ACC112 (cell line): Measurements from ENCODE around the gene MYD88.
A peak's percentile ranks its signal among the peaks of the same experiment; 100 is the strongest.

Source experiments
- H2AFZ ChIP-seq: fragments of 200-600 bp; sonication (generic); one replicate; pipeline ENCODE4 v1.6.0; 2017; ENCODE audit warnings: antibody characterized with exemption, low read length; ENCODE audit not compliant: unreplicated experiment
- H3K27ac ChIP-seq: fragments of 200-600 bp; sonication (generic); 2 replicates; pipeline ENCODE4 v1.5.1; 2014; ENCODE audit warnings: low read depth, mild to moderate bottlenecking, antibody characterized with exemption, low read length, moderate library complexity
- H3K27me3 ChIP-seq: fragments of 200-600 bp; sonication (generic); 2 replicates; pipeline ENCODE4 v1.6.1; 2014; ENCODE audit warnings: mild to moderate bottlenecking, antibody characterized with exemption, low read length, moderate library complexity, mixed read lengths; ENCODE audit not compliant: insufficient read depth
- H3K36me3 ChIP-seq: fragments of 200-600 bp; sonication (generic); 2 replicates; pipeline ENCODE4 v1.6.1; 2016; ENCODE audit warnings: mild to moderate bottlenecking, antibody characterized with exemption, low read length, moderate library complexity, mixed read lengths; ENCODE audit not compliant: insufficient read depth
- H3K4me1 ChIP-seq: fragments of 200-600 bp; sonication (generic); one replicate; pipeline ENCODE4 v1.6.1; 2016; ENCODE audit warnings: low read length, mixed read lengths; ENCODE audit not compliant: insufficient read depth, unreplicated experiment, control insufficient read depth
- H3K4me3 ChIP-seq: fragments of 200-600 bp; sonication (generic); 2 replicates; pipeline ENCODE4 v1.5.1; 2014; ENCODE audit warnings: mild to moderate bottlenecking, low read depth, low read length
- H3K79me2 ChIP-seq: fragments of 200-600 bp; sonication (generic); one replicate; pipeline ENCODE4 v1.6.0; 2016; ENCODE audit warnings: low read length; ENCODE audit not compliant: control insufficient read depth, unreplicated experiment, insufficient read depth

Gene MYD88

DNA sequence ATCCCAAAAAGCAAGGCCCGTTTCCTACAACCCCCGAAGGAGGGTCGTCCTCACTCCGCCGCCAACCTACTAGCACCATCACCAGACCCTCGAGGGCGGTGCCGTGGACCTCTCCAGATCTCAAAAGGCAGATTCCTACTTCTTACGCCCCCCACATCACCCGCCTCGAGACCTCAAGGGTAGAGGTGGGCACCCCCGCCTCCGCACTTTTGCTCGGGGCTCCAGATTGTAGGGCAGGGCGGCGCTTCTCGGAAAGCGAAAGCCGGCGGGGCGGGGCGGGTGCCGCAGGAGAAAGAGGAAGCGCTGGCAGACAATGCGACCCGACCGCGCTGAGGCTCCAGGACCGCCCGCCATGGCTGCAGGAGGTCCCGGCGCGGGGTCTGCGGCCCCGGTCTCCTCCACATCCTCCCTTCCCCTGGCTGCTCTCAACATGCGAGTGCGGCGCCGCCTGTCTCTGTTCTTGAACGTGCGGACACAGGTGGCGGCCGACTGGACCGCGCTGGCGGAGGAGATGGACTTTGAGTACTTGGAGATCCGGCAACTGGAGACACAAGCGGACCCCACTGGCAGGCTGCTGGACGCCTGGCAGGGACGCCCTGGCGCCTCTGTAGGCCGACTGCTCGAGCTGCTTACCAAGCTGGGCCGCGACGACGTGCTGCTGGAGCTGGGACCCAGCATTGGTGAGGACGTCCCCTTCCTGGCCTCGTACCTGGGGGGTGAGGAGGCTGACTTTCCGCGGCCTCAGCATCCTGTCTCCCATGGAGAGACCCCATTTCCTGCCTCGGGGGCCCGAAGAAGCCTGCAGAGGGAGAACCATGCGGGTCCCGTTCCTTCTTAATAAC, at the start of gene MYD88:
Gene MYD88 (plus strand): TSS at position 313 of the 842 bp plus-strand sequence. CDS start 40 bp downstream, at position 353.
- Histone ChIP-seq H3K27me3 (no peaks in the 10 kb centered on the region), H3K27ac (peak within 1 kb of the TSS; percentile 75), H2AFZ (peak within 1 kb of the TSS; percentile 97), H3K4me3 (peak within 1 kb of the TSS; percentile 99), H3K36me3 (peaks cover 4% of the 10 kb centered on the region; the same call in 1 of the 2 replicates), H3K4me1 (peaks cover 26% of the 10 kb centered on the region), H3K79me2 (peaks cover 37% of the 10 kb centered on the region)

DNA sequence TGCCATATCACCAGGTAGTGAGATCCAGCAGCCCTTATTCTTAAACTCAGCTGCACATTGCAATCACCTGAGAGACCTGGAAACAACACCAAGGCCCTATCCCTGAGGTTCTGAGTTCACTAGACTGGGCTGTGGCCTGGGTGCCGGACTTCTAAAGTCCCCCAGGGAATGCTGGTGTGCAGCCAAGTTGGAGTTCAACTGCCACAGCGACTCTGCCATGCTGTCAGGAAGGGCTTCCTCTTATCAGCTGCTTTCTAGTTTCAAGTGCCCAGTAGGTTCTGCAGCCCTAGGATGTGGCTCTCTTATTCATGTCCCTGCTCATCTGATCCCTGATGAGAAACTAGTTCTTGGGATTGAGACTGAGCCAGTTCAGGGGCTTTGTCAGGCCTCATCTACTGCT, 49.3 kb upstream of the MYD88 start:
- Histone ChIP-seq H3K27me3 (peaks cover 47% of the 10 kb centered on the region), H3K27ac (no peak overlapping the region), H3K4me1 (no peaks in the 10 kb centered on the region), H2AFZ (no peak overlapping the region), H3K79me2 (no peaks in the 10 kb centered on the region), H3K36me3 (no peaks in the 10 kb centered on the region), H3K4me3 (no peak overlapping the region)

DNA sequence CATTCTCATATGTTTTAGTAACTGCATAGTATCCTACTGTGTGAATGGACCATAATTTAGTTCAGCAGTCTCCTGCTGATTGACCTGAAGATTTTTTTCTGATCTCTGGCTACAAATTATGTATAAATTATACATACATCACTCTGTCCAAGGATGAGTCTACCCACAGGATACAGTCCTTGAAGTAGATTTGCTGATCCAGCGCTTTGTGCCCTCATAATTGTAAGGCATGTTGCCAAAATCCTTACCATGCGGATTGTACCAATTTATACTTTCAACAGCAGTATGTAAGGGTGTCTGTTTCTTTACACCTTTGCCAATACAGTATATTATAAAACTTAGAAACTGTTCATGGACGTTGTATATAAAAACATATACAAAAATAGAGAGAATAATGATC, 48.0 kb upstream of the MYD88 start:
- Histone ChIP-seq H3K4me1 (no peaks in the 10 kb centered on the region), H3K4me3 (no peak overlapping the region), H3K27me3 (peaks cover 58% of the 10 kb centered on the region), H3K27ac (no peak overlapping the region), H3K79me2 (no peaks in the 10 kb centered on the region), H3K36me3 (no peaks in the 10 kb centered on the region), H2AFZ (no peak overlapping the region)

DNA sequence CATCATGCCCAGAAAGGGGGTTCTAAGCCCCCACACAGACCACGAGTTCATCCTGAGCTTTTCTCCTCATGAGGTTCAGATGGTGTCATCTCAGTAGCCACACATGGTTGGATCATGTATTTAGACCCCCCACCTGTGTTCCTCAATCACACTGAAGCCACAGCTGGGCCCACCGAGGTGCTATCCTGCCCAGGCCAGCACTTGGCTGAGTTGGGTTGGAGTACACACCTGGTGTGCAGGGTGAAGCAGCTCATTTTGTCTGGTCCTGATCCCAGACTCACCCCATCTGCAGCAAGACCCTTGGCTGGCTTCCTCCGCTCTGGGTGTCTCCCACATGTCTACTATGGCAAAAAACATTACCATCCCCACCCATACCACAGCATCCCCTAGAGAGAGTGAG, 43.5 kb upstream of the MYD88 start:
- Histone ChIP-seq H3K27ac (no peak overlapping the region), H3K4me1 (no peaks in the 10 kb centered on the region), H2AFZ (no peak overlapping the region), H3K36me3 (no peaks in the 10 kb centered on the region), H3K27me3 (peaks cover 81% of the 10 kb centered on the region), H3K79me2 (no peaks in the 10 kb centered on the region), H3K4me3 (no peak overlapping the region)

DNA sequence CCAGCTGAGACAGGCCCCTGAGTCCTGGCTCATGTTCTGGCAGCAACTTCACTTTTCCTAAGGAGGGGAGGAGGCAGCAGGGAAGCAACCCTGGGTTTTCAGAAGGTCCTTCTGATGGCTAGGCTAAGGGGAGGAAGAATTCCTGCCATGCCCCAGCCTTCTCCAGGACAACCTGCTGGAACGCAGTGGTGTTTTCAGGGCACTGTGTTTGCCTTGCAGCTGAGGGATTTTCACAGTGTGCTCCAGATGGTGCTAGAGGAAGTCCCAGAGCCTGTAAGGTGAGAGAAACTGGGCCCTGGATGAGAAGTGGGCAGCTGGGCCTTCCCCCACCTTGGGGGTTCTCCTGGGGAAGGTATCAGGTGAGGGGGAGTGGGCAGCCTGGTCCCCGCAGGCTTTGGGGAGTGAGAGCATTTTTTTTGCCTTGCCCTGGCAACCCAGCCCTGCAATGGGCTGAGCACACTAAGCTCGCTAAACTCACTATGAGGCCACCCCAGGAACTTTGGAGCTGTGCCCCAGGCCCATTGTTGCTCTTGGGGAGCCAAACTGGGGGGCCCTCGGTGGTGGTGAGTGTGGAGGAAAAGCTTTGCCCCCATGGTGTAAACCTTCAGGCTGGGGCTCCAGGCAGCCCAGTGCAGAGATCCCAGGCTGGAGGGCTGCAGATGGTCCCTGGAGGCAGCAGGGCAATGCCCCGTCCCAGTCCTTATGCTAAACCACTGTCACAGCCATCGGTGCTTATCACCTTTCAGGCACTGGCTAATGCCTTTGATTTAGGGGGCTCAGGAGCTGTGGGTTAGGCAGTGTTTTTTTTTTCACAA, 42.6 kb upstream of the MYD88 start:
- Histone ChIP-seq H3K27ac (no peak overlapping the region), H3K27me3 (peaks cover 84% of the 10 kb centered on the region), H3K36me3 (no peaks in the 10 kb centered on the region), H3K4me3 (no peak overlapping the region), H3K4me1 (no peaks in the 10 kb centered on the region), H2AFZ (no peak overlapping the region), H3K79me2 (no peaks in the 10 kb centered on the region)

DNA sequence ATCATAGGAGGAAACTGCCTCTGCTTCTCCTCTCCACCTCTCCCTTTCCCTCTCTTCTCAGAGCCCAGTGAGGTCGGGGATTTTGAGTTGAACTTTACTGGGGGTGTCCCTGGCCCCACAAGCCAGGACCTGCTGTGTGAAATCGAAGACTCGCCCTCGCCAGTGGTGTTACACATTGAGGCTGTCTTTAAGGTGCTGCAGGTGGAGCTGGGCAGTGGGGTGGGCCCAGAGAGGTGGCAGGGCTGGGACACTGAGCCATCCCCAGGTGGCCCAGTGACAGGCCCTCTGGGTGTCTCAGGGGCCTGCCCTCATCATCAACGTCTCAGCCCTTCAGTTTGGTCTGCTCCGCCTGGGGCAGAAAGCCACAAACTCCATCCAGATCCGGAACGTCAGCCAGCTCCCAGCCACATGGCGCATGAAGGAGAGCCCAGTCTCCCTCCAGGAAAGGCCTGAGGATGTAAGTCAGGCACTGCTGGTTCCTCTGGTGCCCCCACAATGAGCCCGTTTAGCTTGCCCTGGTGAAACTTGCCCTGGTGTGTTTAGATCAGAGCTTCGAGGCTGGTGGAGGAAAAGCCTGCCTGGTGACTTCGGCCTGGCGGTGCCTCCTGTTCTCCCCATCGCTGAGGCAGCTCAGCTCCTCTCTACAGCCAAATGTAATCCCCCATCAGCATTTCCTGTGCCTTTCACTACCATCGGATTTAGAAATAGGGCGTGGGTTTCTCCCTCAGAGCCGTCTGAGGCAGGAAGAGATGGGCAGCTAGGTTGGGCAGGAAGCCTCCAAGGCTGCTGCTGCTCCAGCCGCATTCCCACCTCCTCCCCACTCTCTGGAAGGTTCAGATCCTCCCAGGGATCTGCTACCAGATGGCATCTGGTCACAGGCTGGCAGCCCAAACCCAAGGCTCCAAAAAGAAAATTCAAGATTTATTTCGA, 40.8 kb upstream of the MYD88 start:
- H2AFZ ChIP-seq = no peak overlapping the region
- H3K36me3 ChIP-seq = no peaks in the 10 kb centered on the region
- H3K27ac ChIP-seq = no peak overlapping the region
- no peak overlapping the region for H3K4me3 ChIP-seq
- peaks cover 74% of the 10 kb centered on the region for H3K27me3 ChIP-seq
- no peaks in the 10 kb centered on the region for H3K4me1 ChIP-seq
- no peaks in the 10 kb centered on the region for H3K79me2 ChIP-seq

DNA sequence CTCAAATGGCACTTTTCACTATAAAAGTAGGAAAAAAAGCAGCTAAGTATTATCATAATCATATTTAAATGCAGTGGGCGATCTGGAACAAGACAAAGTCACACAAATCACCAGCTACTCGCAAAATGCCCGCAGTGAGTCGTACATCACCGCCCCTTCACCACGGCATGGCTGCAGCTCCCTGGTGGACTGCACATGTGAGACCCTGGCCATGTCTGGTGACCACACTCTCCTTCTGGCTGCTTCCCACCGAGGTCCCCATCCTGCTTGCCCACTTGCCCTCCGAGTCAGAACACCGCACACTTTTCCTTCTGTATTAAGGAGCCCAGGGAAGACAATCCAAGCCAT, 40.1 kb upstream of the MYD88 start:
- H3K36me3 ChIP-seq = no peaks in the 10 kb centered on the region
- H3K79me2 ChIP-seq = no peaks in the 10 kb centered on the region
- H3K4me1 ChIP-seq = no peaks in the 10 kb centered on the region
- H3K27me3 ChIP-seq = peaks cover 71% of the 10 kb centered on the region
- no peak overlapping the region for H3K4me3 ChIP-seq
- H3K27ac ChIP-seq = no peak overlapping the region
- no peak overlapping the region for H2AFZ ChIP-seq

DNA sequence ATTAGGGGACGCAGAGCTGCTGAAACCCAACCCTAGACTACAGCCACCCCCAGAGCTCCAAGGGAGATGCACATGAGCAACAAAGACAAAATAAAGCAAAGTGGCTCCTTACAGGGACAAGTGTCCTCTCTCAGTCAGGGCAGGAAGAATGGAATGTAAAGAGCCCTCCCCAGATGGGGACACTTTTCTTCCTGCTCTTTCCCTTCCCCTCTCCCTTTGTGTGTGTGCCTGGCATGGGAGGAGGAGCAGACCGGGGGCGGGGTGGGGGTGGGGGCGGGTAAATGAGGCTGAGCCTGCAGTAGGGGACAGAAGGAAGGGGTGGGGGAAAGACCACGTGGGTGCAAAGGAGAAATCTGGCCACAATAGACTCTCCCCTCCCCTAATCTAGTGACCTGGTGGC, 38.9 kb upstream of the MYD88 start:
- Histone ChIP-seq H3K27ac (no peak overlapping the region), H3K4me1 (no peaks in the 10 kb centered on the region), H3K79me2 (no peaks in the 10 kb centered on the region), H3K4me3 (no peak overlapping the region), H3K36me3 (no peaks in the 10 kb centered on the region), H2AFZ (no peak overlapping the region), H3K27me3 (peaks cover 67% of the 10 kb centered on the region)

DNA sequence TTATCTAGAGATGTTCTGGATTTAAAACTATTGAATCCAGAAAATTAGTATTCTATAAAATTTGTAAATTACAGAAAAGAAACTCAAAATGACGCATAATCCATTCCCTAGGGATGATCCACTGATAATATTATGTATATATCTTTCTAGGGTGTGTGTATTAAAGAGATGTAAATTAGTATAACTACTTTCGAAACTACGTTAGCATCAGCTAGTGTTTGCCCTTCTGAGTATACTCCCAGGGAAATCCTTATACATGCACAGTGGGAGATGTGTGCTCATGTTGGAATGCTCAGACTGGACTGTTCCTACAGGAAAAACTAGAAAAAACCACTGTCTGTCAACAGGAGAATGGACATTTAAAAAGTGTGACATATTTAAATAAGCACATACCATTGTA, 38.0 kb upstream of the MYD88 start:
- Histone ChIP-seq H3K4me1 (no peaks in the 10 kb centered on the region), H2AFZ (no peak overlapping the region), H3K4me3 (no peak overlapping the region), H3K27ac (no peak overlapping the region), H3K27me3 (peaks cover 64% of the 10 kb centered on the region), H3K36me3 (no peaks in the 10 kb centered on the region), H3K79me2 (no peaks in the 10 kb centered on the region)

DNA sequence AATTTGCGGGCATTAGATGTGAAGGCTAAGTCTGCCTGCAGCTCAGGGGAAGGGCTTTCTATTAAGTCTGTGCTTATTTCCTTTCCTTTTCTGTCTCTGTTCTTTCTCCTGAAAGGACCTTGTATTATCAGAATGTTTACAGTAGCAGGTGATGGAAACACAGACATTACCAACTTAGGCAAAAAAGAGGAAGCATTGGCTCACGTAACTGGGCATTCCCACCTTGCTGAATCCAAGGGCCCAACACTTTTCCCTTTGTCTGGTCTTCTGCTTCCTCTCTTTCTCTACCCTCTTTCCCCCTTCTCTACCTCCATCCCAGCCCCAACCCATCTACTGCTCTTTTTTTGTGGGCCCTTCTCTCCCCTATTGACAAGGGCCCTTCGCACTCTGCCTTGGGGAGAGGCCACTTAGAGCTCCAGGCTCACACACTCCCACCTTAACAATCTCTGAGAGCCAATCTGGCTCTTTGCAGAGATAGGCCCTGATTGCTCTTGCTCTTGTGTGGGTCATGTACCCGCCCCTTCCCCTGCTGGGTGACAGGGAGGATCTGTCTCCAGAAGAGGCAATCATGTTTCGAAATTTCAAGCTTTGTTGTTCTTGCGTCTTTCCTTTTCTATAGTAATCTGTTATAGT, 36.5 kb upstream of the MYD88 start:
- Histone ChIP-seq H3K79me2 (no peaks in the 10 kb centered on the region), H3K27me3 (peaks cover 55% of the 10 kb centered on the region), H3K4me1 (no peaks in the 10 kb centered on the region), H3K27ac (no peak overlapping the region), H2AFZ (no peak overlapping the region), H3K4me3 (no peak overlapping the region), H3K36me3 (no peaks in the 10 kb centered on the region)
